Measurements from ENCODE around the gene GDAP1L1. TPM values are rescaled to one million over a fixed set of nuclear protein-coding genes. Genes with fewer than 3 reads are reported as not detected.

GDAP1L1 gene
- total RNA-seq, 4 donors from 2014 or later, result 0.23 to 0.83 TPM; not detected in 2

- no peak for DNase-seq (ENCODE audit: extremely low spot score)
- no peak overlapping the region for H3K4me3 ChIP-seq
- H3K4me1 ChIP-seq, result peaks cover 0 to 10% (median 0%) of the 10 kb centered on the region in 4 donors
- no peak overlapping the region for H3K27ac ChIP-seq (replicated peaks in 1 of 4)
- WGBS, result 69% methylated on average over 5 of the region's 5 CpGs
- H3K36me3 ChIP-seq, result peaks cover 0 to 21% (median 10%) of the 10 kb centered on the region in 4 donors
- no peaks in the 10 kb centered on the region for H3K9me3 ChIP-seq
- no peaks in the 10 kb centered on the region for H3K27me3 ChIP-seq
- intact Hi-C loops (cut with DNase I), result loop anchor here (10.0 kb wide), 1 partner anchor 187 kb away; no protein-coding TSS in a partner anchor
- TF ChIP-seq CTCF (IDR thresholded peaks at IDR 0.05), result no peak
- no peak for TF ChIP-seq POLR2AphosphoS5 (IDR thresholded peaks at IDR 0.05)
- TF ChIP-seq POLR2A (IDR thresholded peaks at IDR 0.05; ENCODE audit: low read depth), result no peak
- no peak for TF ChIP-seq EP300 (IDR thresholded peaks at IDR 0.05)
Measured at GRCh38 chr20:44302026-44302669, 55.0 kb downstream of the GDAP1L1 start.

- Histone ChIP-seq H3K27ac (replicated peaks in 1 of 4) (no peak overlapping the region), H3K9me3 (no peaks in the 10 kb centered on the region), H3K4me1 (peaks cover 0 to 10% (median 0%) of the 10 kb centered on the region in 4 donors), H3K4me3 (no peak overlapping the region), H3K27me3 (no peaks in the 10 kb centered on the region), H3K36me3 (peaks cover 0 to 21% (median 10%) of the 10 kb centered on the region in 4 donors)
- intact Hi-C loops (cut with DNase I), result loop anchor here (10.0 kb wide), 1 partner anchor 188 kb away; no protein-coding TSS in a partner anchor
- DNase-seq (ENCODE audit: extremely low spot score), result no peak
- 84% methylated on average over 8 of the region's 8 CpGs for WGBS
- TF ChIP-seq POLR2AphosphoS5 (IDR thresholded peaks at IDR 0.05), result no peak
- no peak for TF ChIP-seq CTCF (IDR thresholded peaks at IDR 0.05)
- TF ChIP-seq POLR2A (IDR thresholded peaks at IDR 0.05; ENCODE audit: low read depth), result no peak
- TF ChIP-seq EP300 (IDR thresholded peaks at IDR 0.05), result no peak
Measured at GRCh38 chr20:44302736-44303135, 55.6 kb downstream of the GDAP1L1 start.

GRCh38 chr20:44304383-44304782 lies 57.3 kb downstream of the GDAP1L1 start:
- TF ChIP-seq CTCF (IDR thresholded peaks at IDR 0.05) (no peak), POLR2AphosphoS5 (IDR thresholded peaks at IDR 0.05) (no peak), EP300 (IDR thresholded peaks at IDR 0.05) (no peak), POLR2A (IDR thresholded peaks at IDR 0.05; ENCODE audit: low read depth) (no peak)
- intact Hi-C loops (cut with DNase I), result loop anchor here (10.0 kb wide), 1 partner anchor 190 kb away; no protein-coding TSS in a partner anchor
- H3K27ac ChIP-seq (replicated peaks in 1 of 4), result no peak overlapping the region

GRCh38 chr20:44306927-44307326 lies 59.8 kb downstream of the GDAP1L1 start:
- no peak overlapping the region for H3K4me3 ChIP-seq
- TF ChIP-seq POLR2AphosphoS5 (IDR thresholded peaks at IDR 0.05), result no peak
- H3K4me1 ChIP-seq, result peaks cover 21 to 33% (median 23%) of the 10 kb centered on the region in 4 donors
- 92% methylated on average over 7 of the region's 9 CpGs for WGBS
- no peak overlapping the region for H3K27ac ChIP-seq (replicated peaks in 1 of 4)
- intact Hi-C loops (cut with DNase I), result loop anchor here (10.0 kb wide), 1 partner anchor 192 kb away; no protein-coding TSS in a partner anchor
- no peaks in the 10 kb centered on the region for H3K27me3 ChIP-seq
- no peaks in the 10 kb centered on the region for H3K9me3 ChIP-seq
- peaks cover 0 to 21% (median 10%) of the 10 kb centered on the region in 4 donors for H3K36me3 ChIP-seq
- DNase-seq (ENCODE audit: extremely low spot score), result no peak

More at GRCh38 chr20:44304383-44304782, 57.3 kb downstream of the GDAP1L1 start:
- Histone ChIP-seq H3K4me1 (peaks cover 5 to 13% (median 10%) of the 10 kb centered on the region in 4 donors), H3K4me3 (no peak overlapping the region), H3K9me3 (no peaks in the 10 kb centered on the region), H3K27me3 (no peaks in the 10 kb centered on the region), H3K36me3 (peaks cover 0 to 21% (median 10%) of the 10 kb centered on the region in 4 donors)
- no peak for DNase-seq (ENCODE audit: extremely low spot score)

- H3K27ac ChIP-seq (replicated peaks in 1 of 4), result peak overlapping the region; percentile 71 to 76 (median 74)
- intact Hi-C loops (cut with DNase I), result loop anchor here (10.0 kb wide), 1 partner anchor 195 kb away; no protein-coding TSS in a partner anchor
- H3K9me3 ChIP-seq, result no peaks in the 10 kb centered on the region
- no peaks in the 10 kb centered on the region for H3K27me3 ChIP-seq
- H3K4me3 ChIP-seq, result peak overlapping the region; percentile 75 to 97 (median 78)
- peaks cover 18 to 33% (median 23%) of the 10 kb centered on the region in 4 donors for H3K4me1 ChIP-seq
- peaks cover 0 to 17% (median 10%) of the 10 kb centered on the region in 4 donors for H3K36me3 ChIP-seq
- TF ChIP-seq POLR2AphosphoS5 (IDR thresholded peaks at IDR 0.05) (no peak), CTCF (IDR thresholded peaks at IDR 0.05) (no peak), POLR2A (IDR thresholded peaks at IDR 0.05; ENCODE audit: low read depth) (no peak), EP300 (IDR thresholded peaks at IDR 0.05) (no peak)
- DNase-seq (ENCODE audit: extremely low spot score), result no peak
- 14% methylated on average over 15 of the region's 17 CpGs for WGBS
Measured at GRCh38 chr20:44309763-44310663, 62.9 kb downstream of the GDAP1L1 start.
